ENCODE results near the gene ZNF804A.

ZNF804A gene

DNA sequence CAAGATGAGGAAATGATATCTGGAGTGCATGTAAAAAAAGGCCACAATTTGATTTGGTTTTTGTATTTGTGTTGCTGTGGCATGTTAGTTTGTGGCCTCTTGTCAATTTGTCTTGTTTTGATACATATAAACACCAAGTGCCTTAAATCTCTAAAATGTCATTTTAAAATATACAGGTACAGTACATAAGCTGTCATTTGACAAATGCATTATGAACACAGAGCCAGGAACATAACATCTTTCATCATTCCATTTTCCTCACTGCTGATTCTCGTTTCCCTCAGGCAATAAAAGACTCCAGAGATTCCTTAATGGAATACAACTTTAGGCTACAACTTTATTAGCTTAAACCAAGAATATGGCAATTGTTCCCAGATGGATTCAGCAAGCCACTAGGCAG lies 217.5 kb downstream of the ZNF804A start (continued):
- TF ChIP-seq, protein P1, sequence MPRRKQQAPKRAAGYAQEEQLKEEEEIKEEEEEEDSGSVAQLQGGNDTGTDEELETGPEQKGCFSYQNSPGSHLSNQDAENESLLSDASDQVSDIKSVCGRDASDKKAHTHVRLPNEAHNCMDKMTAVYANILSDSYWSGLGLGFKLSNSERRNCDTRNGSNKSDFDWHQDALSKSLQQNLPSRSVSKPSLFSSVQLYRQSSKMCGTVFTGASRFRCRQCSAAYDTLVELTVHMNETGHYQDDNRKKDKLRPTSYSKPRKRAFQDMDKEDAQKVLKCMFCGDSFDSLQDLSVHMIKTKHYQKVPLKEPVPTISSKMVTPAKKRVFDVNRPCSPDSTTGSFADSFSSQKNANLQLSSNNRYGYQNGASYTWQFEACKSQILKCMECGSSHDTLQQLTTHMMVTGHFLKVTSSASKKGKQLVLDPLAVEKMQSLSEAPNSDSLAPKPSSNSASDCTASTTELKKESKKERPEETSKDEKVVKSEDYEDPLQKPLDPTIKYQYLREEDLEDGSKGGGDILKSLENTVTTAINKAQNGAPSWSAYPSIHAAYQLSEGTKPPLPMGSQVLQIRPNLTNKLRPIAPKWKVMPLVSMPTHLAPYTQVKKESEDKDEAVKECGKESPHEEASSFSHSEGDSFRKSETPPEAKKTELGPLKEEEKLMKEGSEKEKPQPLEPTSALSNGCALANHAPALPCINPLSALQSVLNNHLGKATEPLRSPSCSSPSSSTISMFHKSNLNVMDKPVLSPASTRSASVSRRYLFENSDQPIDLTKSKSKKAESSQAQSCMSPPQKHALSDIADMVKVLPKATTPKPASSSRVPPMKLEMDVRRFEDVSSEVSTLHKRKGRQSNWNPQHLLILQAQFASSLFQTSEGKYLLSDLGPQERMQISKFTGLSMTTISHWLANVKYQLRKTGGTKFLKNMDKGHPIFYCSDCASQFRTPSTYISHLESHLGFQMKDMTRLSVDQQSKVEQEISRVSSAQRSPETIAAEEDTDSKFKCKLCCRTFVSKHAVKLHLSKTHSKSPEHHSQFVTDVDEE (CRISPR knock-in tag; IDR thresholded peaks at IDR 0.05), result no peak

GRCh38 chr2:184824597-184824996 lies 226.3 kb downstream of the ZNF804A start:
- no peak for ATAC-seq
- TF ChIP-seq ESRRG (CRISPR knock-in tag; IDR thresholded peaks at IDR 0.05) (no peak), ARNTL (CRISPR knock-in tag; IDR thresholded peaks at IDR 0.05; ENCODE audit: borderline replicate concordance, low read depth) (no peak), TCF4 (CRISPR knock-in tag; IDR thresholded peaks at IDR 0.05; ENCODE audit: borderline replicate concordance) (no peak), POU6F1 (CRISPR knock-in tag; IDR thresholded peaks at IDR 0.05; ENCODE audit: borderline replicate concordance, low read depth) (no peak), PATZ1 (CRISPR knock-in tag; IDR thresholded peaks at IDR 0.05; ENCODE audit: borderline replicate concordance) (no peak), OSR1 (CRISPR knock-in tag; IDR thresholded peaks at IDR 0.05) (no peak)

DNA sequence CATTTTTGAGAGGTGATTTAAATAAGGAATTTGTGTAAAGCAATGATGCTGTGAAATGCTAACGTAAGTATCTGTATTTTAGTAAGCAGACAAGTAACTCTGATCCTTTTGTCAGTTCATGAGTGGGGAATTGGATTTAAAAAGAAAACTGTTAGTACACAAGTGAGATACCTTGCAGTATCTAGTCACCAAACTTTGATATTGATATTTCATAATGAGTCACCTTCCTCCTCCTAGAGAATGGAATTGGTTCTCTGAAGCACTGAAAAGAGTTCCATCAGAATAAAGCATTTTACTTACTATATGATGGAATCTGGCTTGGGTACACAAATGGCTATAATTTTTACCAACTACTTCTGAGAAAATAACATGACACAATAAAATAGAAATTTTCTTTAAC lies 232.2 kb downstream of the ZNF804A start:
- no peak for ATAC-seq
- no peak for TF ChIP-seq OSR1 (CRISPR knock-in tag; IDR thresholded peaks at IDR 0.05)
- no peak for TF ChIP-seq ZNF565 (CRISPR knock-in tag; conservative IDR thresholded peaks at IDR 0.05; ENCODE audit: low read depth)
- no peak for TF ChIP-seq RARB (CRISPR knock-in tag; IDR thresholded peaks at IDR 0.05)
- TF ChIP-seq ISL1 (CRISPR knock-in tag; IDR thresholded peaks at IDR 0.05), result no peak
- no peak for TF ChIP-seq POU6F1 (CRISPR knock-in tag; IDR thresholded peaks at IDR 0.05; ENCODE audit: borderline replicate concordance, low read depth)
- TF ChIP-seq ZC3H10 (CRISPR knock-in tag; IDR thresholded peaks at IDR 0.05), result no peak
- TF ChIP-seq ESRRG (CRISPR knock-in tag; IDR thresholded peaks at IDR 0.05), result no peak
- TF ChIP-seq, protein P1 (CRISPR knock-in tag; IDR thresholded peaks at IDR 0.05), result no peak
- no peak for TF ChIP-seq TCF4 (CRISPR knock-in tag; IDR thresholded peaks at IDR 0.05; ENCODE audit: borderline replicate concordance)
- no peak for TF ChIP-seq CSDC2 (CRISPR knock-in tag; IDR thresholded peaks at IDR 0.05)
- no peak for TF ChIP-seq CSRNP3 (CRISPR knock-in tag; IDR thresholded peaks at IDR 0.05)

Measured in SK-N-SH treated with all-trans-retinoic acid at 6 μM for 48 hours (cell line).